Measurements from ENCODE around the gene WAS. TPM values are rescaled to one million over a fixed set of nuclear protein-coding genes. Genes with fewer than 3 reads are reported as not detected.

The WAS gene
- polyA plus RNA-seq, 4 donors = 2.8 to 4.0 (median 3.4) TPM

DNA sequence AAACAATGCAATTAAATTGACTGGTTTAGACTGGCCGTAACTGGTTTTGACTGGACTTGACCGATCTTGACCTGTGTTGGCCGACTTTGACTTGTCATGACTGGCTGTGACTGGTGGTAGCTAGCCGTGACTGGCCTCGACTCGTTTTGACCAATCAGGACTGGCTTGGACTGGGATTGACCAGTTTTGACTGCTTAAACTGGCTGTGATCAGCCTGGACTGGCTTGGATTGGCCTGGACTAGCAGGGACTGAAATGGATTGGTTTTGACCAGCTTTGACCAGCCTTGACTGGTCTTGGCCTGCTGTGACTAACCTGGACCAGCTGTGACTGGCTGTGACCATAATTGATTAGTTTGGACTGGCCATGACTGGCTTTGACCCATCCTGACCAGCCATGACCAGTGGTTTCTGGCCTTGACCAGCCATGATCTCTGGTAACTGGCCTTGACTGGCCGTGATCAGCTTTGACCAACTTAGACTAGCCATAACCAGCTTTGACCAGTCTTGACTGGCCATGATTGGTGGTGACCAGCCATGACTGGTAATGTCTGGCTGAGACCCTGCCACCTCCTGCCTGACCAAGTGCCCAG is 26.0 kb downstream of the WAS start:
- DNase-seq (ENCODE audit: low read depth in 4 of 4, low spot score in 3 of 4) = no peak

DNA sequence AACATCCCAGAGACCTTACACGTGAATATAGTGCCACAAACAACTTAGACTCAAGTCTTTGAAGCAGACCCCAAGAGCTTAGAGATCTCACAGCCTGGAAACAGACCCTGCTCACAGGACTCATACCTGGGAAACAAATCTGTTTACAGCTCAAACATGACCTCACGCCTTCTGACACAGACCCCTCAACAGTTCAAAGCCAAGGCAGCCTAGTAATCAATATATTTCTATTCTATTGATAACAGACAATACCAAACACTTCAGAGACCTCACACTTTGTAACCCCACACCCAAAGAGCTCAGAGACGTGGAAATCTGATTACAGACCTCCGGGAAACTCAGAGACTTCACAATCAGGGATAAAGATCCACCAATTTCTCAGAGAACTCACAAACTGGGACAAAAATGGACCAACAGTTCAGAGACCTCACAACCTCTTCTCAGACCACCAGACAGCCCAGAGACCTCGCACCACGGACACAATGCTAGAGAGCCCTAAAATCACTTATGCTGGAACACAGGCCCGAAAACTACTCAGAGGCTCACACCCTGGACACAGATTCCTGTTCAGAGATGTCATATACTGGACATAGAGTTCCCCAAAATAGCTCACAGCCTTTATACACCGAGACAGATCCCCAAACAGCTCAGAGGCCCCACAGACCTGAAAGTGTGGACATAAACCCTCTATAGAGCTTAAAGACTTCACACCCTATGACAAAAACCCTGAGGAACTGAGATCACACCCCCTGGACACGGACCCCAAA is 27.7 kb downstream of the WAS start:
- no peak for DNase-seq (ENCODE audit: low read depth in 4 of 4, low spot score in 3 of 4)

DNA sequence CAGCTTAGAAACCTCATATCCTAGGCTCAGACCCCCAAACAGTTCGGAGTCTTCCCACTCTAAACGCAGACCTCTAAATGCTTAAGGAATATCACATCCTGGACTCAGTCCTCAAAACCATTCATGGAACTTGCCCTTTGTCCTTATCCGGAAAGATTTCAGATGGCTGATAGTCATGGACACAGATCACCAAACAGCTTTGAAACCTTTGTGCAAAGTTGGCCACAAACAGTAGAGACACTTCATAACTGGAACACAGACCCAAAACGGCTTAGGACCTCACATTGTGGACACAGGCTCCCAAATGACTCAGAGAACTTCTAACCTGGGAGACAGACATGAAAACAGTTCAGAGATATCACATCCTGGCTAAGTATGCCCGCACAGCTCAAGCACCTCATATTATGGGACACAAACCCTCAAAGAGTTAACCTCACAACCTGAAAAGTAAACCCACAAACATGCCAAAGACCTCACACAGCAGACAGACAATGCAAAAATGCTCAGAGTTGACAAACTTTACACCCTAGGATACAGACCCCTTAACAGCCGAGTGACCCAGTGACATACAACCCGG is 28.4 kb downstream of the WAS start:
- DNase-seq (ENCODE audit: low read depth in 4 of 4, low spot score in 3 of 4) = no peak

DNA sequence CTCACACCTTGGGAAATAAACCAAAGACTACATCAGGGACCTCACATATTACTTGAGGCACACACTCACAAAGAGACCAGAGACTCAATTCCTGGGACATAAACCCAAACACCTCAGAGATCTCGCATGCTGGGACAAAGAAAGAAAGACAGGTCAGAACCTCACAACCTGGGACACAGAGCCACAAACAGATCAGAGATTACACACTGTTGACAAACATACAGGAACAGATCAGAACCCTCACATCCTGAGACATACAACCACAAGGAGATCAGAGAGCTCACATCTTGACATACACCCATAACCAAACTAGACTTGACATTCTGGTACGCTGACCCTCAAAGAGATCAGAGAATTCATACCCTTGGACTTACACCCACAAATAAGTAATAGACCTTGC is 30.2 kb downstream of the WAS start:
- DNase-seq (ENCODE audit: low read depth in 4 of 4, low spot score in 3 of 4) = no peak

DNA sequence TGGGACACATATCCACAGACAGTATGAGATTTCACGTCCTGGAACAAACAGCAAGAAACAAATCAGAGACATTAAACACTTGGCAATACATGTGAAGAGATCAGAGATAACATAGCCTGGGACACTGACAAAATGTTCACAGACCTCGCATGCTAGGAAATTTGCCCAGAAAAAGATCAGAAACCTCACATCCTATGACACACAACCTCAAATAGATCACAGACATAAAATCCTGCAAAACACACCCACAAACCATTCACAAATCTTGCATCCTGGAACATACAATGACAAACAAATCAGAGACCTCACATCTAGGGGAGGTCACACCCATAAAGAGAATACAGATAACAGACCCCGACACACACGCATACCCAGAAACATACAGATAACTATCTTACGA is 31.0 kb downstream of the WAS start:
- DNase-seq (ENCODE audit: low read depth in 4 of 4, low spot score in 3 of 4) = no peak

DNA sequence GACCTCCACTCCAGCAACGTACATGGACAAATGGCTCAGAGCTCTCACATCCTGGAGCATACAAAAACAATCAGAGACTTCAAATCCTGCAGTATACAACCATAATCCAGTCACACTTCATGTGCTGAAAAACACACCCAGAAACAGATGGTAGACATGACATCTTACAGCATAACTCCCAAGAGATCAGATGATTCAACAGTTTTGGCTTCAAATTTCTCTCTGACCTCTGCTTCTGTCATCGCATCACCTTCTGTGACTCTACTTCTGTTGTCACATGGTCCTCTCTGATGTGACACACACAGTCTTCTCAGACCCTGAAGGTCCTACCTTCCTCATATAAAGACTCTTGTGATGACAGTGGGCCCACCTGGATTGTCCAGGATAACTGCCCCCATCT is 31.5 kb downstream of the WAS start:
- no peak for DNase-seq (ENCODE audit: low read depth in 4 of 4, low spot score in 3 of 4)

DNA sequence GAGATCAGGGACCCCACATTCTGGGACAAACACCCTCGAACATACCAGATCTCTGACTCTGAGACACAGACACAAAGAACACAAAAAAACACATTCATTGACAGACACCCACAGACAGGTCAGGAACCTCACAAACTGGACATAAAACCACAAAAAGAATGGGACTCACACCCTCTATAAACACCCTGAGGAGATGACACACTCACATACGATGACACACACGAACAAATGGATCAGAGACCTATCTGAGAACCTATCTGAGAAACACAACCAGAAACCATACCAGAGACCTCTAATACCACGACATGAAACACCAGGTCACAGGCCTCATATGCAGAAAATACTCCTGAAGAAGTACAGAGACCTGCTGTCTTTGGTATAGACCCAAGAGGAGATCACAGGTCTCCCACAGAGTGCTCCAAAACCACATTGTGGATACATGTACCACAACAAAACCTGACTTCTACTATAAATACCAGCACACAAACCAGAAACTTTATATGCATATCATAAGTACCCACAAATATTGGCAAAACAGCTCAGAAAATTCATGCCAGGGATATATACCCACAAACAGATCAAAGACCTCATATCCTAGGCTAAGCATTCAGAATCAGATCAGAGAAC is 32.4 kb downstream of the WAS start:
- DNase-seq (ENCODE audit: low read depth in 4 of 4, low spot score in 3 of 4) = no peak

DNA sequence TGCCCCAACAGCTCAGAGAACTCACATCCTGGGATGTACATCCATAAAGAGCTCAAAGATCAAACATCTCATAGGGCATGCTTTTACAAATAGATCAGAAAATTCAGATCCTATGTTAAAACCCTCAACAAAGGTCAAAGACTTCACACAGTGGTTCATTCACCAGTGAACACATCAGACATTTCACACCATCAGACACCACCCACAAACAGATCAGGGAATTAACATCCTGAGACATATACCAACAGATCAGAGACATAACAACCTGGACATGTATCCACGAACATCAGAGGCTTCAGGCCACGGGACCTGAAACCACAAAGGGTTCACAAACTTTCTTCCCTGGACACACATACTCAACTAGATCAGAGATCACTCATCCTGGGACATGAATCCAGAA is 36.4 kb downstream of the WAS start:
- DNase-seq (ENCODE audit: low read depth in 4 of 4, low spot score in 3 of 4) = no peak

DNA sequence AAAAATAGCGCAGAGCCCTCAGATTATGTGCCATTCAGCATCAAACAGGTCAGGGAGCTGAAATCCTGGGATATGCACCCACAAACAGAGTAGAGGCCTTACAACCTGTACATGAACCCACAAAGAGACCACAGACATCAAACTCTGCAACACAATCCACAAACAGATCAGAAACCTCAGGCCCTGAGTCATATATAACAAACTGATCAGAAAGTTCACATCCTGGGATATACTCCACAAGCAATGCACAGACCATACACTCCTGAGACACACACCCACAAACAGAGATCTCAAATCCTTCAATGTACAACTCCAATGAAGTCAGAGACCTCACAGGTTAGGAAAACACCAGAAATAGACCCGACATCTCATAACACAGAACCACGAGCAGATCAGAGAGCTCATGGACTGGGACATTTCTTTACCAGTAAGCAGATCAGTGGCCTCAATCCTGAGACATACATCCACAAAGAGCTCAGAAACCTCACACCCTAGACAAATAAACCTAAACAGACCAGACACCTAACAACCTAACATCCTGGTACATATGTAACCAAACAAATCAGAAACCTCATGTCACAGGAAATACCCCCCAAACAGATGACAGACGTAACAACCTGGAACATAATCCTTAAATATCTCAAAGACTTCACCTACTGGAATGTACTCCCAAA is 37.1 kb downstream of the WAS start:
- no peak for DNase-seq (ENCODE audit: low read depth in 4 of 4, low spot score in 3 of 4)

DNA sequence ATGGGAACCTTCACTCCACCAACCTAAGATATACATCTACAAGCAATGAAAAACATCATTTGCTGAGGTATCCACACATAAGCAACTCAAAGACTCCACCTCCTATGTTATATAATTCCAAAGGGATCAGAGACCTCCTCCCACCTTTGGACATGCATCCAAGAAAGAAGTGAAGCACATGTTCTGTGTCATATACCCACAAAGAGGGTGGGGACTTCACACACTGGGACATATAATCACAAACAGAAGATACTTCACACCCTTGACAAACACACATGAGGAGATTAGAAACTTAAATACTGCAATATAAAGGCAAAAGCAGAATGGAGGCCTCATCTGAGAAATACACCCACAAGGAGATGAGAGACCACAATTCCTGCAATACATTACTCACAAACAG is 38.3 kb downstream of the WAS start:
- DNase-seq (ENCODE audit: low read depth in 4 of 4, low spot score in 3 of 4) = no peak

DNA sequence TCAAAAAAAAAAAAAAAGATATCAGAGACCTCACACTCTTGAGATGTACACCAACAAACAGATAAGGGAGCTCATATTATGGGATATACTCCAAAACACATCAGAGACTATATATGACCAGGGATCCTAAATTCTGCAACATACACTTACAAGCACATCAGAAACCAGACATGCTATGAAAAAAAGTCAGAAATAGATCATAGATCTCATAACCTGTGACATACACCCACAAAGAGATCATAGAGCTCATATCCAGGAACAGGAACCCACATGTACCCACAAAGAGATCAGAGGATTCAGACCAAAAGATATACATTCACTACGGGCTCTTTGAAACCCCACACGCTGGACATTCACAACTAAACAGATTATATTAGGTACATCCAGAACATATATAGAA is 43.0 kb downstream of the WAS start:
- no peak for DNase-seq (ENCODE audit: low read depth in 4 of 4, low spot score in 3 of 4)

DNA sequence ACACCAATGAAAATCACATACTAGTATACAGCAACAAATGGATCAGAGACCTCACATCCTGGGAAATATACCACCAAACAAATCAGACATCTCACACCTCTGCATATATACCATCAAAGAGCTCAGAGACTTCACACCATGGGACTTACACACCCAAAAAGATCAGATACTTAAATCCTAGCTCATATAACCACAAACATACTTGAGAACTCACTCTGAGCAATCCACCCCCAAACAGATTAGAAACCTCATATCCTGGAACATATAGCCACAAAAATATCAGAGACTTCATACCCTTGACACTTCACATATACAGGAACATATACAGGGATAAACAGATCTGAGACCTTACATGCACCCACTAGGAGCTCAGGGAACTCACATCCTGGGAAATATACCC is 45.1 kb downstream of the WAS start:
- DNase-seq (ENCODE audit: low read depth in 4 of 4, low spot score in 3 of 4) = no peak

DNA sequence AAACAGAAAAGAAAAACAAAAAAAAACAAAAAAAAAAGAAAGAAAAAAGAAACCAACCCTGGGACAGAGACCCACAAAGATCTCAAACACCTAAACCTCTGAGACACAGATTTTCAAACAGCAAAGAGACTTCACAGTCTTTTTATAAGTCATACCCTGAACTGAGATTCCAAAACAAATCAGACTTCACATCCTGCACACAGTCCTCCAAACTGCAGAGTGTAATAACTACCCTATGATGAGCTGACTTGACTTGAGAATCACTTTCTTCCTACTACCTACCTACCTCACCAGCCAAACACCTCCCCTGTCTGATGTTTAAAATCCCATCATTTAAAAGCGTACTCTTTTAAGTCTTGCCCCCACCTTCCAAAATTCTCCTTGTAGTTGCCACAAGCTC is 52.7 kb downstream of the WAS start:
- DNase-seq (ENCODE audit: low read depth in 4 of 4, low spot score in 3 of 4) = no peak

DNA sequence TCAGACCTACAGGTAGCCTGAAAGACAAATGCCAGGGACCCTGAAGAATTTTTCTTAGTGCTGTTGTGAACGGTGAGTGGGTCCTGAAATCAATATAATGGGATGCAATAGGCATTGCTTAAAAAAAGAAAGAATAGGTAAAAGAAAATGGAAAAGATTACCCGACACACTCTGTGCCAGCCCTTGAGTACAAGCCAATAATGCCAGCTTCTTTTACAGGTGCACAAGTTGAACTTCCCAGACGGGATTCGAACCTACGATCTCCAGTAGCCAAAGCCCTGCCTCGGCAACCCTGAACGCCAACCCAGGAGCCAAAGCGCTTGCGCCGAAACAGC is 53.2 kb downstream of the WAS start:
- DNase-seq (ENCODE audit: low read depth in 4 of 4, low spot score in 3 of 4) = no peak

DNA sequence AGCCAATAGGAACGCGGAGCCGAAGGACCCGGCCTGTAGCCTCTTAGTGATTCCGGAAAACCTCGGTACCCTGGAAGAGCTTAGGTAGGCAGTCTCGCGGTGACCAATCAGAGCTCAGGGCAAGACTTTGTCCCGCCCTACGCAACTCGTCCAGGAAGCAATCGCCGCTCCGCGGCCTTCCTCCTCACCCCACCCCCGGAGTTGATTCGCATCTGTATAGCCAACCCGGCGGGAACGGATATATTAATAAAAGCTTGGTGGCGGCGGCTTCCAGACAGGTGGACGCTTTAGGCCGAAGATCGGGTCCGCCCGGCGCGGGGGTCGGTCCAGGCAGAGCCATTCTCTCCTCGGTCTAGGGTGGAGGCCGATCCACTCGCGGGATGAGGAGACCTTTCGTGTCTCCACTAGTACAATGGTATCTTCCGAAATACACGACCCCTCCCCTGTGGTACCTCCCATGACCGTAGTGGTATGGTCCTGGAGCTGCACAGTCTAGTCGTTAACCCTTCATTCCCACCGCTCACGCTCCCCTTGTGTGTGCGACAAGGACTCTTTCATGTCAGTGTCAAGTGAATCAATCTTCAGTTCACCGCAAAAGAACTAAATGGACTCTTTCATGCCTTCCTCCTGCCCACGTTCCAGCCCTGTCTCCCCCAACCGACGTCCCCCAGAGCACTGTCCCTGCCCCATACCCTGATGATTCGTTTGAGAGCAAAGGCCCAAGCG is 53.8 kb downstream of the WAS start:
- peak; percentile 85 to 93 (median 90) for DNase-seq (ENCODE audit: low read depth in 4 of 4, low spot score in 3 of 4)

DNA sequence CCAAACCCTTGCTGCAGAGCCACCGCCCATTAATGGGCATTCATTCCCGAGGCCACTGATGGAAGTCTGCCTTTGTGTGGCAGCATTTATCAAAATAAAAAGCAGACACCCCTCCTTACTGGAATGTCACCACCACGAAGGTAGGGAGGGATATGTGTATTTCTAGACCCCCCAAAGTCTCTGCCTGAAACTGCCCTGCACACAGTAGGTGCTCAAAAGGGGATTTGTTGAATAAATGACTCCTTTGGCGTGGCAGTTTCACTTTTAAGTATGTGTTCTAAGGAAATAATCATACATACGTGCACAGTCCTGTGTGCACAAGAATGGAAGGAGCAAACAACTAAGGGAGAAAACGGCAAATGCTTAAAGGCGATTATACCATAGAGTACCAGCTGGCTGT is 54.3 kb downstream of the WAS start:
- no peak for DNase-seq (ENCODE audit: low read depth in 4 of 4, low spot score in 3 of 4)

Other genes with a start within 250 kb of the WAS start
- gene SLC38A5, start 213.5 kb upstream of the WAS start, polyA plus RNA-seq (ENCODE audit: insufficient read length in 4 of 4) = 1 to 10 TPM; 4.2 to 9.2 (median 6.1) TPM
- gene FTSJ1, start 207.6 kb upstream of the WAS start, polyA plus RNA-seq (ENCODE audit: insufficient read length in 4 of 4) = 10 to 100 TPM; 34.1 to 51.2 (median 39.6) TPM
- gene PORCN, start 174.8 kb upstream of the WAS start, polyA plus RNA-seq (ENCODE audit: insufficient read length in 4 of 4) = 1 to 10 TPM; 7.1 to 9.8 (median 8.4) TPM
- gene EBP, start 162.0 kb upstream of the WAS start, polyA plus RNA-seq (ENCODE audit: insufficient read length in 4 of 4) = 10 to 100 TPM; 33.8 to 76.9 (median 69.0) TPM
- gene TBC1D25, start 144.1 kb upstream of the WAS start, polyA plus RNA-seq (ENCODE audit: insufficient read length in 4 of 4) = 10 to 100 TPM in 1 of 4 donors, 1 to 10 TPM in 3; 8.9 to 12.2 (median 9.6) TPM
- 100 to 1,000 TPM; 246 to 383 (median 329) TPM for gene RBM3, start 109.3 kb upstream of the WAS start, polyA plus RNA-seq (ENCODE audit: insufficient read length in 4 of 4)
- 100 to 1,000 TPM; 111 to 149 (median 114) TPM for gene WDR13, start 86.3 kb upstream of the WAS start, polyA plus RNA-seq (ENCODE audit: insufficient read length in 4 of 4)
- 1 to 10 TPM; 4.7 to 7.8 (median 5.9) TPM for gene SUV39H1, start 12.9 kb downstream of the WAS start, polyA plus RNA-seq (ENCODE audit: insufficient read length in 4 of 4)
- gene GLOD5, start 77.9 kb downstream of the WAS start, polyA plus RNA-seq (ENCODE audit: insufficient read length in 4 of 4) = 1 to 10 TPM in 3 of 4 donors, not detected in 1; 1.6 to 1.7 (median 1.6) TPM
- gene GATA1, start 102.8 kb downstream of the WAS start, polyA plus RNA-seq (ENCODE audit: insufficient read length in 4 of 4) = 1 to 10 TPM in 1 of 4 donors, under 1 TPM in 3; 0.26 to 2.4 (median 0.55) TPM
- gene HDAC6, start 118.3 kb downstream of the WAS start, polyA plus RNA-seq (ENCODE audit: insufficient read length in 4 of 4) = 100 to 1,000 TPM; 123 to 209 (median 159) TPM
- under 1 TPM in 2 of 4 donors, not detected in 2; 0.18 to 0.43 TPM for gene ERAS, start 142.7 kb downstream of the WAS start, polyA plus RNA-seq (ENCODE audit: insufficient read length in 4 of 4)
- gene PCSK1N, start 151.8 kb downstream of the WAS start, polyA plus RNA-seq (ENCODE audit: insufficient read length in 4 of 4) = 10 to 100 TPM in 1 of 4 donors, 1 to 10 TPM in 3; 4.4 to 16.8 (median 5.4) TPM
- gene TIMM17B, start 214.0 kb downstream of the WAS start, polyA plus RNA-seq (ENCODE audit: insufficient read length in 4 of 4) = 10 to 100 TPM; 24.8 to 57.6 (median 34.0) TPM
- gene PQBP1, start 214.1 kb downstream of the WAS start, polyA plus RNA-seq (ENCODE audit: insufficient read length in 4 of 4) = 10 to 100 TPM; 60.6 to 86.0 (median 71.9) TPM
- gene SLC35A2, start 227.8 kb downstream of the WAS start, polyA plus RNA-seq (ENCODE audit: insufficient read length in 4 of 4) = 10 to 100 TPM; 22.3 to 33.7 (median 30.2) TPM
- 1 to 10 TPM; 5.8 to 9.2 (median 6.7) TPM for gene PIM2, start 235.2 kb downstream of the WAS start, polyA plus RNA-seq (ENCODE audit: insufficient read length in 4 of 4)

All from left renal pelvis (tissue), 4 donors.